ENCODE measurements around the gene ANGPTL8. TPM values are rescaled to one million over a fixed set of nuclear protein-coding genes. Genes with fewer than 3 reads are reported as not detected.
A peak's percentile ranks its signal among the peaks of the same experiment; 100 is the strongest.

The ANGPTL8 gene
- total and polyA plus RNA-seq, 2 of the 4 experiments (the other 2 are of a cell fraction), result not detected

DNA sequence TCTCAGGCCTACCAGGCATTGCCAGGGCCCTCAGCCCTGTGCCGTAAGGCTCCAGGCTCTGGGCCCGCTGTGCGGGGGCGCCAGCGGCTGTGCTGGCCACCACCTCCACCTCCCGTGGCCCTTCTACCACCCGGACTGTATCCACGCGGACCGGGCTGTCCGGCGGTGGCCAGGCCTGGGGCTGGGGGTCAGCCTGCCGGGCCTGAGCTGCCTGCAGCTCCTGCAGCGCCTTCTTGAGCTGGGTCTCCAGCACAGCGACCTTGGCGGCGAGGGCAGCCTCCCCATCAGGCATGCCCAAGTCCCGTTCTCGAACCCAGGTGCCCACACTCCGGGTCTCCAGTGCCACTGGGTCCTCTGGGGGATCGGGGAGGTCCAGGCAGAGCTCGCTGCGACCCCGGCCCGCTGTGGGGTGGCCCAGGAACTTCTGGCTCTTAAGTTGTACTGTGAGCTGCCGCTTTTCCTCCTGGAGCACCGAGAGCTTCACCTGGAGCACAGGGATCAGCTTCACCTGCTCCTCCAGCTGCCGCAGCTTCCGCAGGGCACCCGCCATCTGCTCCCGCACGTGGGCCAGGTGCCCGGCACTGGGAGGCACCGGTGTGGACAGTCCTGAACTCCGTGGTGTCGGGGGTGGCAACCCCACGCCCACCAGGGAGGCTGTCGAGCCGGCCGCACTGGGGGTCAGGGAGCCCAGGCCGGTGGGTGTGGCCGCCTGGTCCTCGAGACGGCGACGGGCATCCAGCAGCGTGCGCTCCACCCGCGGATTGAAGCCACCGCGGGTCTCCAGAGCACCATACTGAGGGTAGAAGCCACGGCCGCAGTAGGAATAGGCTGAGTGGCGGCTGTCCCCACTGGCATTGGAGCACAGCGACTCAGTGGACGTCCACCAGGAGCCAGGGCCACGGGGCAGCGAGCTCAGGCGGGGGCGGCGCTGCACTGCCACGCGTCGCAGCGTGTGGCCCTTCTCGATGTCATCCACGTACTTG is 46.2 kb upstream of the ANGPTL8 start:
- Histone ChIP-seq H3K4me2 (ENCODE audit: low read depth, low read length) (no peak overlapping the region), H2BK5ac (ENCODE audit: low read depth, low read length, poor library complexity, severe bottlenecking) (no peak overlapping the region), H3K36me3 (ENCODE audit: control insufficient read depth, insufficient read depth, low read length) (peaks cover 52% of the 10 kb centered on the region), H2BK15ac (ENCODE audit: low read depth, low read length) (no peak overlapping the region), H3K4ac (ENCODE audit: low read depth, low read length) (peak overlapping the region; percentile 99; the same call in 1 of the 2 replicates), H4K20me1 (ENCODE audit: insufficient read depth, low read length) (peaks cover 35% of the 10 kb centered on the region), H3K27ac (ENCODE audit: insufficient read depth, low read length) (no peak overlapping the region), H3K9me1 (ENCODE audit: insufficient read depth, low read length) (peaks cover 5% of the 10 kb centered on the region), H3K27me3 (ENCODE audit: control insufficient read depth, insufficient read depth, low read length) (no peaks in the 10 kb centered on the region), H3K23ac (ENCODE audit: low read depth, low read length) (no peak overlapping the region), H3K4me1 (ENCODE audit: control insufficient read depth, insufficient read depth, low read length) (peaks cover 21% of the 10 kb centered on the region), H2BK120ac (ENCODE audit: low read depth, low read length) (no peak overlapping the region), H2BK20ac (ENCODE audit: low read depth, low read length) (no peak overlapping the region), H3K4me3 (ENCODE audit: insufficient read depth, low read depth, low read length) (no peak overlapping the region), H4K5ac (ENCODE audit: low read depth, low read length) (no peak overlapping the region), H2AK9ac (replicated peaks; ENCODE audit: low read depth, low read length, poor library complexity) (no peak overlapping the region), H3K14ac (replicated peaks; ENCODE audit: low read depth, low read length) (no peak overlapping the region), H4K8ac (ENCODE audit: low read depth in 2 of 2, low read length in 2 of 2) (no peak overlapping the region), H3K9ac (ENCODE audit: low read depth, low read length) (no peak overlapping the region), H2AFZ (replicated peaks; ENCODE audit: low read length, poor library complexity) (no peak overlapping the region), H3K79me1 (ENCODE audit: low read depth in 1 of 2, low read length in 2 of 2) (peaks cover 39 to 81% of the 10 kb centered on the region in 2 experiments), H2AK5ac (ENCODE audit: low read depth, low read length) (peak overlapping the region; percentile 78), H3K56ac (ENCODE audit: extremely low read depth, insufficient read depth, low read length) (no peak overlapping the region), H3K18ac (ENCODE audit: low read depth, low read length) (no peak overlapping the region), H4K91ac (ENCODE audit: insufficient read depth, low read depth, low read length) (no peak overlapping the region), H3K9me3 (ENCODE audit: control insufficient read depth, insufficient read depth, low read length) (no peaks in the 10 kb centered on the region)
- ATAC-seq (ENCODE audit: low read depth) (no peak), DNase-seq (no peak)
- POLR2A ChIA-PET (ENCODE audit: unreplicated experiment), result interaction anchor here (0.5 kb wide), 1 partner anchor 239 kb away, joined by 3 read pairs; no protein-coding TSS in a partner anchor
- CTCF ChIA-PET, result no interaction called here
- no peak for TF ChIP-seq MAZ (IDR thresholded peaks at IDR 0.05; ENCODE audit: borderline replicate concordance, low read depth, low read length)
- no peak for TF ChIP-seq RAD21 (IDR thresholded peaks at IDR 0.05; ENCODE audit: low read length)
- TF ChIP-seq FOS (IDR thresholded peaks at IDR 0.05; ENCODE audit: low read depth, low read length), result no peak
- no peak for TF ChIP-seq MXI1 (IDR thresholded peaks at IDR 0.05; ENCODE audit: borderline replicate concordance, low read depth, low read length)
- TF ChIP-seq NFE2L2 (IDR thresholded peaks at IDR 0.05; ENCODE audit: low read depth, low read length), result no peak
- no peak for TF ChIP-seq CHD1 (IDR thresholded peaks at IDR 0.05; ENCODE audit: low read depth, low read length)
- TF ChIP-seq POLR2A (IDR thresholded peaks at IDR 0.05; ENCODE audit: low read depth, low read length), result no peak
- TF ChIP-seq RCOR1 (IDR thresholded peaks at IDR 0.05; ENCODE audit: insufficient replicate concordance, low read length), result no peak
- TF ChIP-seq MAFK (IDR thresholded peaks at IDR 0.05; ENCODE audit: low read depth, low read length), result no peak
- TF ChIP-seq SMC3 (IDR thresholded peaks at IDR 0.05; ENCODE audit: low read depth, low read length), result no peak
- TF ChIP-seq BHLHE40 (IDR thresholded peaks at IDR 0.05; ENCODE audit: low read depth, low read length), result no peak
- TF ChIP-seq, protein P1, sequence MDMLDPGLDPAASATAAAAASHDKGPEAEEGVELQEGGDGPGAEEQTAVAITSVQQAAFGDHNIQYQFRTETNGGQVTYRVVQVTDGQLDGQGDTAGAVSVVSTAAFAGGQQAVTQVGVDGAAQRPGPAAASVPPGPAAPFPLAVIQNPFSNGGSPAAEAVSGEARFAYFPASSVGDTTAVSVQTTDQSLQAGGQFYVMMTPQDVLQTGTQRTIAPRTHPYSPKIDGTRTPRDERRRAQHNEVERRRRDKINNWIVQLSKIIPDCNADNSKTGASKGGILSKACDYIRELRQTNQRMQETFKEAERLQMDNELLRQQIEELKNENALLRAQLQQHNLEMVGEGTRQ (IDR thresholded peaks at IDR 0.05; ENCODE audit: low read depth, low read length), result no peak
- in situ Hi-C loops (cut with MboI; ENCODE audit: low sequenced_read_pairs) (no loop called here), dilution Hi-C loops (cut with HindIII; ENCODE audit: low sequenced_read_pairs, unreplicated experiment) (no loop called here), intact Hi-C loops (cut with micrococcal nuclease) (no loop called here)
- WGBS, 2 experiments (ENCODE audit: extremely low coverage in 2 of 2, insufficient read length in 1 of 2), result 95% methylated on average over 43 of the region's 68 CpGs; no CpG with 5 or more reads in 1 of the 2 experiments
- BruUV-seq (replicated peaks), result no TSS peak

All from IMR-90 (cell line).